Adrenal gland (tissue), 12 donors: ENCODE measurements around the gene LAMA4. TPM values are rescaled to one million over a fixed set of nuclear protein-coding genes. Genes with fewer than 3 reads are reported as not detected.

Experiments used
- DNase-seq, 7 donors: peaks; one replicate each; pipeline ENCODE4 v3.0.0-alpha.2; 2019 to 2020
- H3K27ac ChIP-seq, 5 donors: fragments of 200-600 bp; sonication (generic) in 4 of 5; 1 replicate in 3 of 5; 2 replicates in 2 of 5; pipeline versions ENCODE4 v1.5.1 to v1.8.0; 2016 to 2020; ENCODE audit warnings: mild to moderate bottlenecking in 1 of 5
- H3K27me3 ChIP-seq: fragments of 200-600 bp; 2 replicates; pipeline ENCODE4 v1.8.0; 2021
- H3K36me3 ChIP-seq, 2 donors: fragments of 200-600 bp; replicated peaks in 1 of 2; 1 replicate in 1 of 2; 2 replicates in 1 of 2; pipeline versions ENCODE4 v1.5.1 to v1.8.0; 2018 to 2022
- H3K4me1 ChIP-seq, 2 donors: fragments of 200-600 bp; replicated peaks in 1 of 2; 1 replicate in 1 of 2; 2 replicates in 1 of 2; pipeline versions ENCODE4 v1.5.1 to v1.8.0; 2018 to 2021
- H3K4me3 ChIP-seq, 4 donors: fragments of 200-600 bp; sonication (generic) in 3 of 4; one replicate each; pipeline ENCODE4 v1.5.1; 2016 to 2018
- H3K9me3 ChIP-seq, 3 donors: fragments of 200-600 bp; sonication (generic) in 1 of 3; replicated peaks in 1 of 3; 1 replicate in 2 of 3; 2 replicates in 1 of 3; pipeline versions ENCODE4 v1.5.1 to v1.8.0; 2016 to 2021
- POLR2A ChIP-seq, 2 donors: fragments of 450-650 bp; IDR thresholded peaks; one replicate each; pipeline ENCODE4 v1.6.1; 2017; ENCODE audit warnings: antibody characterized with exemption in 2 of 2, mild to moderate bottlenecking in 2 of 2, moderate library complexity in 1 of 2
- WGBS, 4 donors: extraction: QIAGEN DNeasy Blood & Tissue Kit in 2 of 4; methylation state at CpG; one replicate each; pipeline versions ENCODE4 v1.1.5 to v1.1.7; 2013 to 2017; 5-methylcytosine and 5-hydroxymethylcytosine counted together
- intact Hi-C, 2 donors: fragments of 100-400 bp; cut with DNase I; formaldehyde crosslinking; loops; one replicate each; pipeline versions ENCODE4 v1.14.1 to v1.15.0; 2022 to 2023
- polyA plus RNA-seq, 3 donors: library from polyadenylated mRNA; stranded (reverse); fragments of 200-250 nt in 2 of 3; fragments of 350-450 nt in 1 of 3; fragmentation: Illumina TruSeq in 1 of 3; extraction: RNeasy Lipid Tissue Mini Kit (QIAGEN cat#74804) in 1 of 3; gene quantifications; one replicate each; pipeline ENCODE4 v1.2.3, GENCODE V29; 2013 to 2014
- total RNA-seq, 9 donors: library from RNA; depleted of rRNA in 4 of 9; stranded (reverse); fragments of >200 nt in 4 of 9; fragments of 120-200 nt in 1 of 9; fragmentation: NEBNext Ultra II Directional in 1 of 9; extraction: Animal tissue kit (Norgen Biotek cat#: 25700) in 1 of 9; gene quantifications; one replicate each; pipeline versions ENCODE4 v1.1.0 to v1.2.4, GENCODE V29; 2013 to 2023
- TF ChIP-seq, protein P1 (sequence below), 6 experiments: fragments of 450-650 bp in 4 of 6; fragments of 200-600 bp in 2 of 6; sonication (generic) in 1 of 6; IDR thresholded peaks; 1 replicate in 5 of 6; 2 replicates in 1 of 6; pipeline versions ENCODE4 v1.5.1 to v1.8.0; 2016 to 2021; ENCODE audit warnings: antibody characterized with exemption in 6 of 6, mild to moderate bottlenecking in 2 of 6, moderate library complexity in 1 of 6
- donor health status: healthy with polysubstance abuse.
- donor health status: Bipolar disorder and iron deficiency.
- donor health status: DM: yes; HTN: yes; CAD: no.
- donor health status: DM: no; HTN: no; CAD: no.
- donor health status: DM: no; HTN: no; CAD: no.
- donor health status: DM: yes; HTN: yes; CAD: no.

LAMA4 gene
- total and polyA plus RNA-seq, 12 donors = 7.5 to 102 (median 23.3) TPM

DNA sequence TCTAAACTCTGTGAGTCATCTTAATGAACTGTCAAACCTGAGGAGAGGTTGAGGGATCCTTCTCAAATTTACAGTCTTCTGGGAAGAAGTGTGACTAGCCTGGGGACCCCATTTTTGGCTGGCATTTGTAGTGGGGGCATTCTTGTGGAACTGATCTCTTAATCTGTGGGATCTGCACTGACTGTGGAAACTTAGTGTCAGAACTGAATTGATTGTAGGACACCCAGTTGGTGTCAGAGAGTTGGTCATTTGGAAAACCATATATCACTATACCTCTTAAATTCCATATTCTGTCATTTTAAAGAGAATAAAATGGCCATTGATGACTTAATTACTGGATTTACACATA is 48.3 kb downstream of the LAMA4 start:
- TF ChIP-seq, protein P1, sequence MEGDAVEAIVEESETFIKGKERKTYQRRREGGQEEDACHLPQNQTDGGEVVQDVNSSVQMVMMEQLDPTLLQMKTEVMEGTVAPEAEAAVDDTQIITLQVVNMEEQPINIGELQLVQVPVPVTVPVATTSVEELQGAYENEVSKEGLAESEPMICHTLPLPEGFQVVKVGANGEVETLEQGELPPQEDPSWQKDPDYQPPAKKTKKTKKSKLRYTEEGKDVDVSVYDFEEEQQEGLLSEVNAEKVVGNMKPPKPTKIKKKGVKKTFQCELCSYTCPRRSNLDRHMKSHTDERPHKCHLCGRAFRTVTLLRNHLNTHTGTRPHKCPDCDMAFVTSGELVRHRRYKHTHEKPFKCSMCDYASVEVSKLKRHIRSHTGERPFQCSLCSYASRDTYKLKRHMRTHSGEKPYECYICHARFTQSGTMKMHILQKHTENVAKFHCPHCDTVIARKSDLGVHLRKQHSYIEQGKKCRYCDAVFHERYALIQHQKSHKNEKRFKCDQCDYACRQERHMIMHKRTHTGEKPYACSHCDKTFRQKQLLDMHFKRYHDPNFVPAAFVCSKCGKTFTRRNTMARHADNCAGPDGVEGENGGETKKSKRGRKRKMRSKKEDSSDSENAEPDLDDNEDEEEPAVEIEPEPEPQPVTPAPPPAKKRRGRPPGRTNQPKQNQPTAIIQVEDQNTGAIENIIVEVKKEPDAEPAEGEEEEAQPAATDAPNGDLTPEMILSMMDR (IDR thresholded peaks at IDR 0.05) = no peak
- no peak for TF ChIP-seq POLR2A (IDR thresholded peaks at IDR 0.05)
- H3K36me3 ChIP-seq = no peaks in the 10 kb centered on the region
- H3K27me3 ChIP-seq = no peaks in the 10 kb centered on the region
- H3K4me1 ChIP-seq = no peaks in the 10 kb centered on the region
- no peaks in the 10 kb centered on the region for H3K9me3 ChIP-seq
- no peak overlapping the region for H3K27ac ChIP-seq
- DNase-seq = no peak
- no peak overlapping the region for H3K4me3 ChIP-seq
- intact Hi-C loops = no loop called here

DNA sequence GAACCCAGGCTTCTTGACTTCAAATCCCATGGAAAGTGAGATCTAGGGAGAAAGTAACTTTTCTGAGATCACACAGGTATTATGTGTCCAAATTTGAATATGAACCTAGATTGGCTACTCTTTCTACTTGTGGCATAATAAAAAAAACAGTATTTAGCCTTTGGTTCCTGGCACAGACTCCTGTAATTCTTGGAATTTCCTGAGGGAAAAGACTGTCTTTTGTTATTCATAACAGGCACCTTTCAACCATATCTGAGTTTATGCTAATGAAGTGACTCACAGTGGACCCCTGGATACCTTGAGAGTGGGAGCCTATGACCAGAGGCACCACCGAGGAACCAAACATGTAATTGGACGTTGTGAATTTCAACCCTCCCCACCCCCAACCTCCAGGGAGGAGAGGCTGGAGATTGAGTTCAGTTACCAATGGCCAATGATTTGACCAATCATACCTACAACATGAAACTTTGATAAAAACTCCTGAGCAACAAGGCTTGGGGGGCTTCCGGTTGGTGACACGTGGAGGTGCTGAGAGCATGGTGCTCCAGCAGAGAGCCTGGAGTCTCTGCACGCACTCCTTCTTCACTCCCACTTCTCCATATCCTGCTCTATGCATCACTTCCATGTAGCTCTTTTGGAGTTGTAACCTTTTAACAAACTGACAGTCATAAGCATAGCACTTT is 48.8 kb downstream of the LAMA4 start:
- 82 to 90% (median 87%) methylated on average over 5 of the region's 5 CpGs for WGBS, 4 donors
- Histone ChIP-seq H3K9me3 (no peaks in the 10 kb centered on the region), H3K4me1 (no peaks in the 10 kb centered on the region), H3K27me3 (no peaks in the 10 kb centered on the region), H3K4me3 (no peak overlapping the region), H3K27ac (peak overlapping the region in 1 of 5 donors; percentile 42), H3K36me3 (no peaks in the 10 kb centered on the region)
- intact Hi-C loops = no loop called here
- DNase-seq = no peak
- no peak for TF ChIP-seq POLR2A (IDR thresholded peaks at IDR 0.05)
- TF ChIP-seq, protein P1 (IDR thresholded peaks at IDR 0.05) = no peak

DNA sequence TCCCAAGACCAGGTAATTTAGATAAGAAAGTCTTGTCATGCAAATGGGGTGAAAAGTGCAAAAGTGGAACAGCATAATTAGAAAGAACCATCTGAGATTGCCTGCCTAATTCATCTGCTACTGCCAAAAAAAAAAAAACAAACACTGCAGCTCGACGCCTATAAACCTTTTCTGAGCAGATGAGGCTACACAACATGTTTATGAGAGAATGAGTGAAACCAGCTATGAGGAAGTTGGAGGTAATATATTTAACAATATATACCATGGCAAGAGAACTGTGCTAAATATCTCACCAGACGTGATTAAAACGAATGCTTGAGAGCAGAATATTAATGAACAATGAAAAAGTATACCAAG is 50.0 kb downstream of the LAMA4 start:
- intact Hi-C loops = no loop called here
- no peaks in the 10 kb centered on the region for H3K36me3 ChIP-seq
- no peaks in the 10 kb centered on the region for H3K4me1 ChIP-seq
- TF ChIP-seq, protein P1 (IDR thresholded peaks at IDR 0.05) = no peak
- no peak for TF ChIP-seq POLR2A (IDR thresholded peaks at IDR 0.05)
- H3K27me3 ChIP-seq = no peaks in the 10 kb centered on the region
- no peak overlapping the region for H3K4me3 ChIP-seq
- H3K27ac ChIP-seq = peak overlapping the region in 1 of 5 donors; percentile 42
- no peaks in the 10 kb centered on the region for H3K9me3 ChIP-seq
- 69 to 79% (median 73%) methylated on average over 4 of the region's 4 CpGs for WGBS, 4 donors
- no peak for DNase-seq

DNA sequence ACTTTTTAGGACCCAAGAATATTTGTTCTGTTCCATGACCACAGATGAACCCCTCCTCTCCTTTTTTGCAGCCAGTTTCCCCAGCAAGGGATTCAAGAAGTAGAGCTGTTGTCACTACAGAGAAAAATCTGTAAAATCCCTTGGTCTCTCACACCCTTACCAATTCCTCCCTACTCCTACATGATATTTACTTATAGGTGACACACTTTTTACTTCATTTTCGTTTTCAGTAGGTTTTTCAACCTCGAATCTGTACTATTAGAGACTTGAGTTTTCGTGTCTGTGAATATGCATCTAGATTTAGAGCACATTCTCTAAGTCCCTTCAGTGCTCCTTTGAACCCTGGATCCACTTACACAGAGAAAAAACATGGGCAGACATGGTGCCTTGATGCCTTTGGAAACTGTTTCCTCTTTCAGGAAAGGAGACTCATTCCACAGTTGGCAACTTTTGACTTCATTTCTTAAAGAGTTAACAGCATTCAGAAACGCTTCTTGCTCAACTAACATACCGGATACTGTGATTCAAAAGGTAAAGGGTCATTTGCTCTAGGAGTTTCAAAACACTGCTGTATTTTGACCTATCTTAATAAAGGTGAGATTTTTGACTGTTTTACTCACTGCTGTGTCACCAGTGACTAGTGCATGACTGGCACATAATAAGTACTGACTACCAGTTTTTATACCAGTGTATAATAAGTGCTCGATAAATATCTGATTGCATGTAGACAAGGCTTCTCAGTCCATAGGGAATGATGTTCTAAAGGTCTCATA is 50.6 kb downstream of the LAMA4 start:
- Histone ChIP-seq H3K4me3 (no peak overlapping the region), H3K27me3 (no peaks in the 10 kb centered on the region), H3K4me1 (no peaks in the 10 kb centered on the region), H3K36me3 (no peaks in the 10 kb centered on the region), H3K9me3 (no peaks in the 10 kb centered on the region), H3K27ac (peak overlapping the region in 1 of 5 donors; percentile 71)
- intact Hi-C loops = no loop called here
- DNase-seq = no peak
- WGBS, 4 donors = 52 to 68% (median 58%) methylated on average over 6 of the region's 6 CpGs
- TF ChIP-seq, protein P1 (IDR thresholded peaks at IDR 0.05) = no peak
- TF ChIP-seq POLR2A (IDR thresholded peaks at IDR 0.05) = no peak
